ENCODE measurements around the gene RBM4.

- TF ChIP-seq POLR2AphosphoS5 (IDR thresholded peaks at IDR 0.05; ENCODE audit: low read depth) (no peak), EZH2 (IDR thresholded peaks at IDR 0.05; ENCODE audit: low read depth, unreplicated experiment) (no peak), ZNF114 (CRISPR knock-in tag; IDR thresholded peaks at IDR 0.05) (no peak), ZNF331 (CRISPR knock-in tag; IDR thresholded peaks at IDR 0.05; ENCODE audit: low read depth) (no peak), CREB1 (CRISPR knock-in tag; IDR thresholded peaks at IDR 0.05; ENCODE audit: low read depth) (no peak), NANOG (IDR thresholded peaks at IDR 0.05; ENCODE audit: borderline replicate concordance) (no peak), JUNB (IDR thresholded peaks at IDR 0.05; ENCODE audit: unreplicated experiment) (no peak)
- TF ChIP-seq, protein P1, sequence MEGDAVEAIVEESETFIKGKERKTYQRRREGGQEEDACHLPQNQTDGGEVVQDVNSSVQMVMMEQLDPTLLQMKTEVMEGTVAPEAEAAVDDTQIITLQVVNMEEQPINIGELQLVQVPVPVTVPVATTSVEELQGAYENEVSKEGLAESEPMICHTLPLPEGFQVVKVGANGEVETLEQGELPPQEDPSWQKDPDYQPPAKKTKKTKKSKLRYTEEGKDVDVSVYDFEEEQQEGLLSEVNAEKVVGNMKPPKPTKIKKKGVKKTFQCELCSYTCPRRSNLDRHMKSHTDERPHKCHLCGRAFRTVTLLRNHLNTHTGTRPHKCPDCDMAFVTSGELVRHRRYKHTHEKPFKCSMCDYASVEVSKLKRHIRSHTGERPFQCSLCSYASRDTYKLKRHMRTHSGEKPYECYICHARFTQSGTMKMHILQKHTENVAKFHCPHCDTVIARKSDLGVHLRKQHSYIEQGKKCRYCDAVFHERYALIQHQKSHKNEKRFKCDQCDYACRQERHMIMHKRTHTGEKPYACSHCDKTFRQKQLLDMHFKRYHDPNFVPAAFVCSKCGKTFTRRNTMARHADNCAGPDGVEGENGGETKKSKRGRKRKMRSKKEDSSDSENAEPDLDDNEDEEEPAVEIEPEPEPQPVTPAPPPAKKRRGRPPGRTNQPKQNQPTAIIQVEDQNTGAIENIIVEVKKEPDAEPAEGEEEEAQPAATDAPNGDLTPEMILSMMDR (conservative IDR thresholded peaks at IDR 0.05; ENCODE audit: low read depth in 2 of 2) = no peak
- TF ChIP-seq, protein P2, sequence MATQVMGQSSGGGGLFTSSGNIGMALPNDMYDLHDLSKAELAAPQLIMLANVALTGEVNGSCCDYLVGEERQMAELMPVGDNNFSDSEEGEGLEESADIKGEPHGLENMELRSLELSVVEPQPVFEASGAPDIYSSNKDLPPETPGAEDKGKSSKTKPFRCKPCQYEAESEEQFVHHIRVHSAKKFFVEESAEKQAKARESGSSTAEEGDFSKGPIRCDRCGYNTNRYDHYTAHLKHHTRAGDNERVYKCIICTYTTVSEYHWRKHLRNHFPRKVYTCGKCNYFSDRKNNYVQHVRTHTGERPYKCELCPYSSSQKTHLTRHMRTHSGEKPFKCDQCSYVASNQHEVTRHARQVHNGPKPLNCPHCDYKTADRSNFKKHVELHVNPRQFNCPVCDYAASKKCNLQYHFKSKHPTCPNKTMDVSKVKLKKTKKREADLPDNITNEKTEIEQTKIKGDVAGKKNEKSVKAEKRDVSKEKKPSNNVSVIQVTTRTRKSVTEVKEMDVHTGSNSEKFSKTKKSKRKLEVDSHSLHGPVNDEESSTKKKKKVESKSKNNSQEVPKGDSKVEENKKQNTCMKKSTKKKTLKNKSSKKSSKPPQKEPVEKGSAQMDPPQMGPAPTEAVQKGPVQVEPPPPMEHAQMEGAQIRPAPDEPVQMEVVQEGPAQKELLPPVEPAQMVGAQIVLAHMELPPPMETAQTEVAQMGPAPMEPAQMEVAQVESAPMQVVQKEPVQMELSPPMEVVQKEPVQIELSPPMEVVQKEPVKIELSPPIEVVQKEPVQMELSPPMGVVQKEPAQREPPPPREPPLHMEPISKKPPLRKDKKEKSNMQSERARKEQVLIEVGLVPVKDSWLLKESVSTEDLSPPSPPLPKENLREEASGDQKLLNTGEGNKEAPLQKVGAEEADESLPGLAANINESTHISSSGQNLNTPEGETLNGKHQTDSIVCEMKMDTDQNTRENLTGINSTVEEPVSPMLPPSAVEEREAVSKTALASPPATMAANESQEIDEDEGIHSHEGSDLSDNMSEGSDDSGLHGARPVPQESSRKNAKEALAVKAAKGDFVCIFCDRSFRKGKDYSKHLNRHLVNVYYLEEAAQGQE (IDR thresholded peaks at IDR 0.05; ENCODE audit: unreplicated experiment) = no peak
Measured at GRCh38 chr11:66604155-66604554, 34.3 kb upstream of the RBM4 start.

Measured in GM23338 (cell line).